Measurements from ENCODE around the gene SSNA1. TPM values are rescaled to one million over a fixed set of nuclear protein-coding genes. Genes with fewer than 3 reads are reported as not detected.

SSNA1 gene
- total RNA-seq, 1 donor from 2014 or later = 52.7 TPM

GRCh38 chr9:137148661-137149060, 39.8 kb upstream of the SSNA1 start:
- no peak overlapping the region for H3K4me3 Mint-ChIP-seq (ENCODE audit: unreplicated experiment)
- Histone ChIP-seq H3K79me2 (ENCODE audit: insufficient read depth, low read length) (no peaks in the 10 kb centered on the region), H3K4me2 (ENCODE audit: low read length) (no peak overlapping the region), H3K27ac (ENCODE audit: low read depth, low read length) (no peak overlapping the region), H3K27me3 (ENCODE audit: insufficient read depth, low read length) (peaks cover 2% of the 10 kb centered on the region), H3K36me3 (ENCODE audit: insufficient read depth, low read length) (no peaks in the 10 kb centered on the region), H2AFZ (ENCODE audit: low read depth, low read length) (no peak overlapping the region), H3K4me1 (ENCODE audit: insufficient read depth, low read length) (no peaks in the 10 kb centered on the region), H4K20me1 (ENCODE audit: insufficient read depth, low read length) (no peaks in the 10 kb centered on the region), H3K4me3 (ENCODE audit: insufficient read depth, low read depth, low read length) (no peak overlapping the region), H3K9me3 (ENCODE audit: insufficient read depth, low read depth, low read length) (no peaks in the 10 kb centered on the region), H3K9ac (ENCODE audit: low read length) (no peak overlapping the region)
- TF ChIP-seq CTCF (IDR thresholded peaks at IDR 0.05; ENCODE audit: insufficient read depth, low read depth, low read length) (no peak), EZH2 (IDR thresholded peaks at IDR 0.05; ENCODE audit: insufficient read depth, low read length) (no peak)
- no peak overlapping the region for H3K27ac Mint-ChIP-seq (ENCODE audit: unreplicated experiment)
- FAIRE-seq = no peak
- H3K9me3 Mint-ChIP-seq (ENCODE audit: unreplicated experiment) = no peaks in the 10 kb centered on the region
- DNase-seq (ENCODE audit: low read depth) = no peak
- peaks cover 21% of the 10 kb centered on the region for H3K27me3 Mint-ChIP-seq (ENCODE audit: low read depth, unreplicated experiment)
- H3K36me3 Mint-ChIP-seq (ENCODE audit: low read depth, unreplicated experiment) = no peaks in the 10 kb centered on the region
- no peaks in the 10 kb centered on the region for H3K4me1 Mint-ChIP-seq (ENCODE audit: low read depth, unreplicated experiment)

DNA sequence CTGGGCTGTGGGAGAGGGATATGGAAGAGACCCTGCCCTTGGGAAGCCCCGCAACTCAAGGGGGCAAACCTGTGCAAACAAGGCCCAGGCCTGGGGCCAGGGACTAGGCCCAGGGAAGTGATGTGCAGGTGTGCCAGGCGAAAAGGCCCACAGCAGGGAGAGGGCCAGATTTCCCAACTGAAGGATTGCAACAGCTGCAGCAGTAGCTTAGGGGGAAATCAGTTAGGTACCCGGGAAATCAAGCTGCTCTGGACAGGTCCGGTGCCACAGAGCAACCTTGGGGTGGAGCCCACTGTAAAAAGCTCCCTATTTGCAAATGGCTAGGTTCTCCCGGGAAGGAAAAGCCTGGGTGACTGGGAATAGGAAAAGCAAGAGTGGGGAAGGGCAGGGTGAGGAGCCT, 39.1 kb upstream of the SSNA1 start:
- Mint-ChIP-seq H3K9me3 (ENCODE audit: unreplicated experiment) (no peaks in the 10 kb centered on the region), H3K4me1 (ENCODE audit: low read depth, unreplicated experiment) (no peaks in the 10 kb centered on the region), H3K27me3 (ENCODE audit: low read depth, unreplicated experiment) (peaks cover 16% of the 10 kb centered on the region), H3K36me3 (ENCODE audit: low read depth, unreplicated experiment) (no peaks in the 10 kb centered on the region), H3K4me3 (ENCODE audit: unreplicated experiment) (no peak overlapping the region), H3K27ac (ENCODE audit: unreplicated experiment) (no peak overlapping the region)
- Histone ChIP-seq H2AFZ (ENCODE audit: low read depth, low read length) (no peak overlapping the region), H3K27me3 (ENCODE audit: insufficient read depth, low read length) (peaks cover 2% of the 10 kb centered on the region), H3K9ac (ENCODE audit: low read length) (no peak overlapping the region), H4K20me1 (ENCODE audit: insufficient read depth, low read length) (no peaks in the 10 kb centered on the region), H3K4me2 (ENCODE audit: low read length) (no peak overlapping the region), H3K4me1 (ENCODE audit: insufficient read depth, low read length) (no peaks in the 10 kb centered on the region), H3K27ac (ENCODE audit: low read depth, low read length) (no peak overlapping the region), H3K9me3 (ENCODE audit: insufficient read depth, low read depth, low read length) (no peaks in the 10 kb centered on the region), H3K79me2 (ENCODE audit: insufficient read depth, low read length) (no peaks in the 10 kb centered on the region), H3K4me3 (ENCODE audit: insufficient read depth, low read depth, low read length) (no peak overlapping the region), H3K36me3 (ENCODE audit: insufficient read depth, low read length) (no peaks in the 10 kb centered on the region)
- FAIRE-seq = no peak
- no peak for DNase-seq (ENCODE audit: low read depth)
- TF ChIP-seq EZH2 (IDR thresholded peaks at IDR 0.05; ENCODE audit: insufficient read depth, low read length) = no peak
- TF ChIP-seq CTCF (IDR thresholded peaks at IDR 0.05; ENCODE audit: insufficient read depth, low read depth, low read length) = no peak

- no peak for DNase-seq (ENCODE audit: low read depth)
- Histone ChIP-seq H3K9me3 (ENCODE audit: insufficient read depth, low read depth, low read length) (no peaks in the 10 kb centered on the region), H4K20me1 (ENCODE audit: insufficient read depth, low read length) (no peaks in the 10 kb centered on the region), H3K79me2 (ENCODE audit: insufficient read depth, low read length) (no peaks in the 10 kb centered on the region), H2AFZ (ENCODE audit: low read depth, low read length) (no peak overlapping the region), H3K4me1 (ENCODE audit: insufficient read depth, low read length) (no peaks in the 10 kb centered on the region), H3K27me3 (ENCODE audit: insufficient read depth, low read length) (peaks cover 2% of the 10 kb centered on the region), H3K36me3 (ENCODE audit: insufficient read depth, low read length) (no peaks in the 10 kb centered on the region), H3K9ac (ENCODE audit: low read length) (no peak overlapping the region), H3K4me2 (ENCODE audit: low read length) (no peak overlapping the region), H3K27ac (ENCODE audit: low read depth, low read length) (no peak overlapping the region), H3K4me3 (ENCODE audit: insufficient read depth, low read depth, low read length) (no peak overlapping the region)
- no peaks in the 10 kb centered on the region for H3K4me1 Mint-ChIP-seq (ENCODE audit: low read depth, unreplicated experiment)
- peaks cover 24% of the 10 kb centered on the region for H3K27me3 Mint-ChIP-seq (ENCODE audit: low read depth, unreplicated experiment)
- H3K36me3 Mint-ChIP-seq (ENCODE audit: low read depth, unreplicated experiment) = no peaks in the 10 kb centered on the region
- FAIRE-seq = no peak
- no peak overlapping the region for H3K27ac Mint-ChIP-seq (ENCODE audit: unreplicated experiment)
- TF ChIP-seq CTCF (IDR thresholded peaks at IDR 0.05; ENCODE audit: insufficient read depth, low read depth, low read length) (no peak), EZH2 (IDR thresholded peaks at IDR 0.05; ENCODE audit: insufficient read depth, low read length) (no peak)
- no peaks in the 10 kb centered on the region for H3K9me3 Mint-ChIP-seq (ENCODE audit: unreplicated experiment)
- no peak overlapping the region for H3K4me3 Mint-ChIP-seq (ENCODE audit: unreplicated experiment)
These were observed 38.4 kb upstream of the SSNA1 start for GRCh38 chr9:137149942-137150616.
